GM18526 (cell line): ENCODE data around the gene RNF10.
A peak's percentile ranks its signal among the peaks of the same experiment; 100 is the strongest.

ENCODE experiments used
- POLR2A ChIP-seq: IDR thresholded peaks from 3 replicates; pipeline ENCODE4 v1.6.1; 2011; ENCODE audit not compliant: insufficient read length; ENCODE audit errors: extremely low read depth

The RNF10 gene

DNA sequence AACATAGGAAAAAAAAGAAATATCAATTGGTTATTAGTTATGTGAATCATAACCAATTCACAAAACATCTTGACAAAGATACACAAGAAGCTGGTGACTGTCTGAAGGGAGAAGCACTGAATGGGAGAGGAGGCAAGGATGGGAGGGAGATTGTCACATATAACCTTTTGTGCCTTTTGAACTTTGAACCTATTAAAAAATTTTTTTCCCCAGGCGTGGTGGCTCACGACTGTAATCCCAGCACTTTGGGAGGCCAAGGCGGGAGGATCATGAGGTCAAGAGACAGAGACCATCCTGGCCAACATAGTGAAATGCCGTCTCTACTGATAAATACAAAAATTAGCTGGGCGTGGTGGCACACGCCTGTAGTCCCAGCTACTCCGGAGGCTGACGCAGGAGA is 25.6 kb upstream of the RNF10 start:
- TF ChIP-seq POLR2A: no peak

DNA sequence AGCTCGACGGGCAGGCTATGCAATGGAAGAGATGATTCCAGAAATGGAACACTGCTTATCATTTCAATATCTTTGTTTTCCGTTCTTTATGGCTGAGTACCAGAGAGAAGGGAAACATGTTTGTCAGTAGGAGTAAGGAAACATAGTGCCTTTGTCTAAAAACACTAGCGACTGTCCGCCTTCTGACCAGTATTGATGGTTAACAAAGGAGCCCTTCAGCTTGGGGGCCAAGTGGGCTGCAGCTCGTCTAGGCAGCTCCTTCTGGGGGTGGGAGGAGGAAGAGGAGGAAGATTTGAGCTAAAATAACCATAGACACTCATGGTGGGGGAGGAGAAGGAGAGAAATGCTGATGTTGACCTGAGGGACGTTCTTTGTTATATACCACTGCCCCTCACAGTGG is 20.2 kb upstream of the RNF10 start:
- no peak for TF ChIP-seq POLR2A

DNA sequence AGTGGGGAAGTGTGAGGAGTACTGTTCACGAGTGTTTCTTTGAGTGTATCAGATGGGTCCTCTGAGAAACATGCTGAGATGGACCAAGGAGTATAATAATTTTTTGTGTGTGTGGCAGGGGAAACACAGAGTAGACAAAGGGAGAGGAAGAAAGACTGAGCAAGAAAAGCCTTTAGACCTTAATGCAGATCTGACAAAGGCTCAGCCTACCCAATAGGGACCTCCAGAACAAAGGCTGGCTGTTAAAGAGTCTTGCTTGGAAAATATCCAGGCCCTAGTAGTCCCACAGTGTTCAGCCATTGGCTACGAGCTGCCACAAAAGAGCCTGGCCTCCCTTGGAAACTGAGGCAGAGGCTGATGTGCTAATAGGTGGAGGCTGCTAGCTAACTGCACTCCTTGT is 18.7 kb upstream of the RNF10 start:
- TF ChIP-seq POLR2A: no peak

DNA sequence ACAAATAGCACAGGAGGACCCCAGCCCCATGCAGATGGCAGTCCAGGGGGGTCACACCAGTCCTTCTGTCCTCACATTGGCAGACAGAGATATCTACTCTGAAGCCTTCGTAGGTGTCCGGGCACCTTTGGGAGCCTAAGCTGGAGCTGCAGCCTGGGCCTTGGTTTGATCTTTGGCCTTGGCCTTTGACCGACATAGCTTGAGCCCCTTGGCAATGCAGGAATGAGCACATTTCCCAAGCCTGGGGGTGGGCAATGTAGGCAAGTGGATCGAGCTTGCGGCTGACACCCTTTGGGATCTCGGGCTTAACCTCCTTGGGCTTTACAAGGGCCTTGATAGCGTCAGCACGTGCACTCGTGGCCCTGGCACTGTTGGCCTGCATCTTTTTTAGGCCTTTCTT is 11.6 kb upstream of the RNF10 start:
- no peak for TF ChIP-seq POLR2A

DNA sequence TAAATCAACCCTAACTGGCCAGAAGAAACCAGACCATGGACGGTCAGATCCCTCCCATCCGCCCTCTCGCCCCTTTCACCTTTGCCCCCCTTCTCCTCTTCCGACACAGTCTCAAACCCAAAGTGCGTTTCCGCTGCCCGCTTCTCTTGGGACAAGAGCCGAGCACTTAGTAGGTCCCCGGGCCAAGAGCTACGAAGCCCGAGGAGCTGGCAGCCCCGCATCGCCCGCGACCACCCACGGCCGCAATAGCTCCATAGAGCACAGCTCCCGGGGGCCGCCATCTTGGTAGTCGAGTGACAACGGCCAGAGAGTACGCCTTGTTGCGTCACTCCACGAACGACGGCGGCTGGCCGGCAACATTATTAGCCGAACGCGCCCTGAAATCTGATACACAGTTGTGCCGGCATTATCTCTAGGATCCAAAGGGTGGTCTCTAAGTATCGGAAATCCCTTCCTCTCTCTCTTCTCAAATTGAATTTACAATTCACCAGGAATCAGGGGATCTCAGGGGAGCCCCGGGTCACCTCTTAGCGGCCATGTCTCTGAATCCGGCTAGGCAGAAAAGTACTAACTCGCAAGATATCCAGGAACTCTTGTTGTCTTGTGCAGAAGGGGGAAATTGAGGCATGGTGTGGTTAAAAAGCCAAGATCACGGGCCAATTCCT is 5.2 kb upstream of the RNF10 start, which contains the start of gene COQ5:
TSS of gene COQ5 (minus strand) at position 298 of the 665 bp plus-strand sequence. CDS start at position 281, 17 bp downstream.
- TF ChIP-seq POLR2A: peak; percentile 89

DNA sequence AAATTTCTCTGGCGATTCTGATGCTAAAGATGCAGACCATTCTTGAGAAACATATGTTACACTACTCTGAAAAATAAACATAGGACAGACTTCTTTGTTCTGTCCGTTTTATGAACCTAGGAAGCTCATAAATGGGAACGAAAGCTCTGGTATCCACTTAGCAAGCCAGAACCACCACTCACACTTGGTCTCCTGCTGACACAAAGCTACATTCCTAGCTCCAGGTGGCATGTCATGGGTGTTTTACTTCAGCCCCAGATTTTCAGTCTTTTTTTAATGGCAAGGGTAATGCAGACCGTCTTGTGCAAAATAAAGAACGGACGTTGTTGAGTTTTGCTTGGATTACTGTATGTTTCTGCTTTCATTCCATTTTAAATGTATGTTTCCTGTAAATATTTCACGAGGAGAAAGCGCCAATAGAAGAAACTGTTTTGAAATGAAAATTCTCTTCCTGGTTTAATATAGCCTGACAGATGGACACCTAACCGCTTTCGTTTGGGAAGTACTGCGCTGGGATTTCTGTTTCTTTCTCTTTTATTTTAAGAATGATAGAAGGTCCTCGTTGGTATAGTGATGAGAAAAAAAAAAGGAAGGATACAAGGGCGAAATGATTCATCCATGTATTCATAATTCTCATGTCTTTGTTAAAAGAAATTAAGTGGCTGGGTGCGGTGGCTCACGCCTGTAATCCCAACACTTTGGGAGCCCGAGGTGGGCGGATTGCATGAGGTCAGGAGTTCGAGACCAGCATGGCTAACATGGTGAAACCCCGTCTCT is 4.3 kb upstream of the RNF10 start:
- no peak for TF ChIP-seq POLR2A

DNA sequence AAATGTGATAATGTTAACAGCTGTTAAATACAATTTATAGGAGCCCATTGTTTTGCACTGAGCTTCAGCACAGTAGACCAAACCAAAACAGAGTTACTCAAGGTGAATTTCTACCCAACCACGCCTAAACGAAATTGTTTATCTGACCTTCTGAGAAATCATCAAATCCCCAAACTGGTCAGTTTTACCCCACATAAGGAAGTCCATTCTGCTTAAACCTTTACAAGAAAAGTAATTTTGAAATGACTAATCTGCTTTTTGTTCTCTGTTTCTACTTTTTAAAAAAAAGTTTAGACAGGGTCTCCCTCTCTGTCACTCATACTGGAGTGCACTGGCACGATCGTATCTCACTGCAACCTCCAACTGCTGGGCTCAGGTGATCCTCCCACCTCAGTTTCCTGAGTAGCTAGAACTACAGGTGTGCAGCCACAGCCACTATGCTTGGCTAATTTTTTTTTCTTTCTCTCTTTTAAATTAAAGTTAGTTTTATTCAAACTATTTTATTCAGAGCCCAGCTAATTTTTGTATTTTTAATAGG is 1.4 kb upstream of the RNF10 start:
- TF ChIP-seq POLR2A: no peak

DNA sequence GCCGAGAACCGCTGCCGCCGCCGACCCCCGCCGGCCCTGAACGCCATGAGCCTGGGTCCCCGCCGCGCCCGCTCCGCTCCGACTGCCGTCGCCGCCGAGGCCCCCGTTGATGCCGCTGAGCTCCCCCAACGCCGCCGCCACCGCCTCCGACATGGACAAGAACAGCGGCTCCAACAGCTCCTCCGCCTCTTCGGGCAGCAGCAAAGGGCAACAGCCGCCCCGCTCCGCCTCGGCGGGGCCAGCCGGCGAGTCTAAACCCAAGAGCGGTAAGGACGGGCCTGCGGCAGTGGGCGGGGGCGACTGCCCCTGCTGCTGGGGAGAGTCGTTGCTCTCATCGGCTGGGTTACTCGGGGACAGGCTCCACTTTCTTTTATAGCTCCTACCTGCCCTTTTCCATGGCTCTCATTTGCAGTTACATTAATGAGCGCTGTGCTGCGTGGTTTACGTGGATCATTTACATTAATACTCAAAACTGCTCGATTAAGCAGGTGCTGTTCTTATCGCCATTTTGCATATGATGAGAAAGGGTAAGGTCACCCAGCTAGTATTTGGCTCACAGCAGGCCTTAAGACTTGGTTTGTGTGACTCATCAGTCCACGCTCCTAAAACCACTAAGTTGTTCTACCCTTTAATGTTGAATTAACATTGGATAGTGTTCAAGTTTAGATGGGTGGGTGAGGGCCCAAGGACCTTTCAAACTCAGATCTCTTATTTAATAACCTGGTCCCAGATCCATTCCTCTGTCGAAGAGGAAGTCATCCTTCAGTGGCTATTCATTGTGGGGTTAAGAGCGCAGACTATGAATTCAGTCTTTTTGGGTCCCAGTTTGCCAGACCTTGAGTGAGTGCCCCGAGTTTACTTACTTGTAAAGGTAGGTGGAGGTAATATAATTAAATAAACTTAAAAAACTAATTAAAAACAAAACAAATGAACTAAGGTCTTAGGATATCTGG is 823 bp downstream of the RNF10 start:
- TF ChIP-seq POLR2A: peak; percentile 29

DNA sequence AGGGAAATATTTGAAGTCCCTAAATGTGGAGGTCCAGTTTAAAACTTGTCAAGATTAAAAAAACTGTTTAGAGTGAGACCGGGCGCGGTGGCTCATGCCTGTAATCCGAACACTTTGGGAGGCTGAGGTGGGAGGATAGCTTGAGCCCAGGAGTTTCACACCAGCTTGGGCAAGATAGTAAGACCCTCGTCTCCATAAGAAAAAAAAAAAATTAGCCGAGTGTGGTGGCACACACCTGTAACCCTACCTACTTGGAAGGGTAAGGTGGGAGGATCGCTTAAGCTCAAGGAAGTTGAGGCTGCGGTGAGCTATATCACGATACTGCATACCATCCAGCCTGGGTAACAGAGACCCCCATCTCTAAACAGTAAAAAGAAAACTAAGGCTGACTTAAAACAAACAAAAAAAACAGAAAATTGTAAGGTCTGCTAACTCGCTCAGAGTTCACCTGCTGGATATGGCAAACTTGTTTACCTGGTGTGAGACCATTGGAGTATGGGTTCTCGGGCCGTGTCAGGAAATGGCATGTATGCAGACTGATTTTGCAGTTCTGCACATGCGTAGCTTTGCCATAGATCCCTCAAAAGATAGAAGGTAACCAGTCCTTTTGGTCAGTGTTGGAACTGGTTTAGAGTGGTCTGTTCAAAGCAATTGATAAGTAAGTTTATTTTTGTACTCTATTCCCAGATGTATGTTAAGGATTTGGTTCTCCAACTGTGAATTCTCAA is 2.1 kb downstream of the RNF10 start:
- no peak for TF ChIP-seq POLR2A

DNA sequence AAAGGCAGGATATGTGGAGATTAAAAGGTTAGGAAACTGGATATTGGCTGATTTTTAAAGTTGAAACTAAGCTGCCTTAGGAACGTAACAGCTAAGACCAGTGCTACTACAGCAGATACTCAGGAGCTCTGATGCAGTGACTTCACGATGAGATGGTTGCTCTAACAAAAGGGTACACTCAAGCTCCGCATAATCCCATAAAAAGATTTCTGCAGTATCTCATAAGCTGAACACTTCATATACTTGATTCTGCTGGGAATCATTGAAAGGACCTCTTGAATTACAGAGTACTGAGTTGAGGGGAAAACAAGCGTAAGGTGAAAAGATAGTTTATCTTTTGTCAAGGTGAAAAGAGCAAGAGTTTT is 3.7 kb downstream of the RNF10 start:
- no peak for TF ChIP-seq POLR2A

DNA sequence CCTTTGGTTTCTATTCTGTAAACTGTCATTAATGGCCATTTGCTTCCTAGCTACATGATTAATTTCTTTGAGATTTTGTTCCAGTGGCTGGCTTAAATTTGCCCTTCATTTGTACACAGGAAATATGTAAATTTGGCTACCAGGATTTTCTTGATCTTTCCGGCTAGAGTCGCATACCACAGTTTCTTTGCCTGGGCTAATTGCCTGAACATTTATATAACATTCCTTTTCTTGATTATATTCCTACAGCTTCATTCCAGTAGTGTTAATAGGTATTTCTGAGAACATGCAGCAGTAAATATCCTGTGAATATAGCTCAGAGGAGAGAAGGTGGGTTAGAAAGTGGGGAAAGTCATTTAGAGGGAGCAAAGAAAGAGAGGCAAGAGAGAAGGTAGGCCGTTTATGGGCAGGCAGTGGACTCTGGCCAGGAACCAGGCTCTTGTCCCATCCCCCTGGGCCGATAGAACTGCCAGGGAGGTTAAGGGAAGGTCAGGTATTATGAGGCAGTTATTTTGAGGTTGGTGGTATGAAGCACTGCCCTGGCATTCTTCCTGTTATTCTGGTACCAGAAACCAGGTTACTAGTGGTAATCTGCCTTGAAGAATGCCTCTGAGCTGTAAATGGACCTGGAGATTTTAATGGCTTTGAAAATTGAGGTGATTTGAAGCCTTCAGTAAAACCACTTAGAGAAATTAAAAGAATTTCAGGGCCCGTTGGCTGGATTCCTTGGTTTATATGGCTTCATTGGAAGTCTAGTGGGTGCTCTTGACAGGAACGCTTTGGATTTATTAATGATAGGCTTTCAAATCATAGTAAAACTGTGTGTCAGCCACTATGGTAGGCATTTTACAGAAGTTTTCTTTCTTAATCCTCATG is 4.4 kb downstream of the RNF10 start:
- TF ChIP-seq POLR2A: no peak

DNA sequence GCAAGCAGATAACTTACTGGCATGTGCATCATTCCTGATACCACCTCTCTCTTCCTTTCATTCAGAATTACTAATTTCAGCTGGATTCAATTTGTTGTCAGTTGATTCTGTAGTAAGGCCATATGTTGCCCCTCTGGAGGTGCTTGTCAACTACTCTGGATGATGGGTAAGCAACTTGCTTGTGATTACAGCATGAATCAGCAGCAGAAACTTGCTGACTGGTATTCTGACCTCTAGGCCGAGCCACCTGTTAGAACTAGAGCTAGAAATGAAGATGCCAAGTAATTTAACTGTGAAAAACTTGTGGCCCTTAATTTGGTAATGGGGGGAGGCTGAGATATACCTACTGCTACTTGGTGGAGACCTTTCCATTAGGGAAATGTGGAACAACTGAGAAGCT is 5.1 kb downstream of the RNF10 start:
- TF ChIP-seq POLR2A: no peak

DNA sequence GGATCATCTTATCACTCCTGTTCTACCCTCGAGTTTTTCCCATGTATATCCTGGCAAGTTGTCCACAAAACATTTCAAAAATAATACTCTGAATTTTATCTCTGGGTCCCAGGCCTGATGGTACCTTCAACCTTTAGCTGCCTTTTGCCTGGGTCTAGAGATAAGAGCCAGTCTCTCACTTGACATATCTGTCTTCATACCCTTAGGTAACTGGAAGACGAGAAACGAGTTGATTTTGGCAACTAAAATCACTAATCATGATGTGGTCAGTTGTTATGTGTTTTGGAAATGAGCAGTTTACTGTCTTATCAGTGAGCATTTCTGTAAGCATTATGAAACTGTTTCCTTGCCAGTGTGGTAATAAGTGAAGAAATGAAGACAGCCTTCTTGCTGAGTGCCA is 6.3 kb downstream of the RNF10 start:
- no peak for TF ChIP-seq POLR2A

DNA sequence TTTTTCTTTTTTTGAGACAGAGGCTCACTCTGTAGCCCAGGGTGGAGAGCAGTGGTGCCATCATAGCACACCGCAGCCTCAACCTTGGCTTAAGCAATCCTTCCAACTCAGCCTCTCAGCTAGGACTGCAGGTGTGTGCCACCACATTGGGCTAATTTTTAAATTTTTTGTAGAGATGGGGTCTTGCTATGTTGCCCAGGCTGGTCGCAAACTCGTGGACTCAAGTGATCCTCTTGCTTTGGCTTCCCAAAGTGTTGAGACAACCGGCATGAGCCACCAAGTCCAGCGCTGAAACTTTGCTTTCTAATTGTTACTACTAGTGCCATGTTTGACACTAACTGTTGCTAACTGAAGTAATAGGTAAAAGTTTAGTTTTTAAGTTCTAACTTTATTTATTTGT is 8.0 kb downstream of the RNF10 start:
- TF ChIP-seq POLR2A: no peak
